Type B pancreatic cell (in vitro differentiated cells): Measurements from ENCODE around the gene LRRIQ1. TPM values are rescaled to one million over a fixed set of nuclear protein-coding genes. Genes with fewer than 3 reads are reported as not detected.
"Not testable (repeated sequence)": the region's sequence is repeated elsewhere in the genome, so short reads cannot be mapped to it uniquely, and the experiment has no call there.

Experiments
- DNase-seq: peaks from one replicate; pipeline ENCODE4 v3.0.0; 2021; ENCODE audit warnings: mixed read lengths; ENCODE audit not compliant: unreplicated experiment; ENCODE audit errors: extremely low spot score
- H3K27ac Mint-ChIP-seq: 2 replicates; pipeline ENCODE4 v1.8.0; 2021; ENCODE audit warnings: mild to moderate bottlenecking, mixed read lengths
- H3K27me3 Mint-ChIP-seq: 2 replicates; pipeline ENCODE4 v1.8.0; 2021; ENCODE audit warnings: mixed read lengths
- H3K36me3 Mint-ChIP-seq: 2 replicates; pipeline ENCODE4 v1.8.0; 2021; ENCODE audit warnings: mixed read lengths
- H3K4me1 Mint-ChIP-seq: one replicate; pipeline ENCODE4 v1.8.0; 2021; ENCODE audit warnings: mixed read lengths; ENCODE audit not compliant: unreplicated experiment
- H3K4me3 Mint-ChIP-seq: 2 replicates; pipeline ENCODE4 v1.8.0; 2021; ENCODE audit warnings: mild to moderate bottlenecking, mixed read lengths
- H3K9me3 Mint-ChIP-seq: 2 replicates; pipeline ENCODE4 v1.8.0; 2021; ENCODE audit warnings: mixed read lengths
- CTCF ChIP-seq: fragments of 200-600 bp; sonication (generic); conservative IDR thresholded peaks from 2 replicates; pipeline ENCODE4 v1.5.0; 2021; ENCODE audit warnings: antibody characterized with exemption, mild to moderate bottlenecking
- total RNA-seq: library from RNA; stranded (reverse); gene quantifications from 2 replicates; pipeline ENCODE4 v1.2.1, GENCODE V29; 2021; ENCODE audit warnings: low replicate concordance

The LRRIQ1 gene
- total RNA-seq, 1 donor from 2014 or later, result 9.7 TPM

GRCh38 chr12:85186236-85186635 is 150.1 kb downstream of the LRRIQ1 start:
- Mint-ChIP-seq H3K27ac (no peak overlapping the region), H3K36me3 (no peaks in the 10 kb centered on the region)
- DNase-seq, result no peak

GRCh38 chr12:85188619-85189018 is 152.5 kb downstream of the LRRIQ1 start:
- Mint-ChIP-seq H3K27ac (no peak overlapping the region), H3K27me3 (no peaks in the 10 kb centered on the region), H3K4me1 (no peaks in the 10 kb centered on the region), H3K36me3 (no peaks in the 10 kb centered on the region), H3K9me3 (no peaks in the 10 kb centered on the region), H3K4me3 (no peak overlapping the region)
- DNase-seq, result no peak
- TF ChIP-seq CTCF, result no peak

More at GRCh38 chr12:85186236-85186635, 150.1 kb downstream of the LRRIQ1 start:
- peaks cover 4% of the 10 kb centered on the region for H3K4me1 Mint-ChIP-seq
- no peaks in the 10 kb centered on the region for H3K9me3 Mint-ChIP-seq
- H3K27me3 Mint-ChIP-seq, result no peaks in the 10 kb centered on the region
- H3K4me3 Mint-ChIP-seq, result no peak overlapping the region
- no peak for TF ChIP-seq CTCF

- H3K4me1 Mint-ChIP-seq, result no peaks in the 10 kb centered on the region
- no peak overlapping the region for H3K27ac Mint-ChIP-seq
- H3K36me3 Mint-ChIP-seq, result no peaks in the 10 kb centered on the region
- H3K9me3 Mint-ChIP-seq, result no peaks in the 10 kb centered on the region
- DNase-seq, result no peak
- TF ChIP-seq CTCF, result no peak
- no peaks in the 10 kb centered on the region for H3K27me3 Mint-ChIP-seq
- H3K4me3 Mint-ChIP-seq, result no peak overlapping the region
Observed at GRCh38 chr12:85190728-85191127, 154.6 kb downstream of the LRRIQ1 start.

- H3K27me3 Mint-ChIP-seq, H3K4me1 Mint-ChIP-seq, DNase-seq, H3K36me3 Mint-ChIP-seq, H3K4me3 Mint-ChIP-seq, H3K27ac Mint-ChIP-seq: not testable (repeated sequence)
- peaks cover 16% of the 10 kb centered on the region for H3K9me3 Mint-ChIP-seq
Observed at GRCh38 chr12:85203809-85204208, 167.7 kb downstream of the LRRIQ1 start.

GRCh38 chr12:85206543-85206942 is 170.4 kb downstream of the LRRIQ1 start:
- Mint-ChIP-seq H3K27me3 (no peaks in the 10 kb centered on the region), H3K9me3 (peaks cover 16% of the 10 kb centered on the region), H3K36me3 (no peaks in the 10 kb centered on the region), H3K4me1 (no peaks in the 10 kb centered on the region), H3K27ac (no peak overlapping the region), H3K4me3 (no peak overlapping the region)
- TF ChIP-seq CTCF, result no peak
- DNase-seq, result no peak

GRCh38 chr12:85224339-85224738 is 188.2 kb downstream of the LRRIQ1 start:
- H3K4me3 Mint-ChIP-seq, DNase-seq, H3K27me3 Mint-ChIP-seq, H3K9me3 Mint-ChIP-seq, H3K4me1 Mint-ChIP-seq, H3K27ac Mint-ChIP-seq, H3K36me3 Mint-ChIP-seq: not testable (repeated sequence)

- no peaks in the 10 kb centered on the region for H3K36me3 Mint-ChIP-seq
- H3K27ac Mint-ChIP-seq, result no peak overlapping the region
- no peak overlapping the region for H3K4me3 Mint-ChIP-seq
Observed at GRCh38 chr12:85225501-85225900, 189.3 kb downstream of the LRRIQ1 start.

More at GRCh38 chr12:85225501-85225900, 189.3 kb downstream of the LRRIQ1 start:
- no peak for DNase-seq
- no peaks in the 10 kb centered on the region for H3K4me1 Mint-ChIP-seq
- no peak for TF ChIP-seq CTCF
- H3K9me3 Mint-ChIP-seq, result no peaks in the 10 kb centered on the region
- no peaks in the 10 kb centered on the region for H3K27me3 Mint-ChIP-seq
